ENCODE data around the gene CYGB.

Gene CYGB

DNA sequence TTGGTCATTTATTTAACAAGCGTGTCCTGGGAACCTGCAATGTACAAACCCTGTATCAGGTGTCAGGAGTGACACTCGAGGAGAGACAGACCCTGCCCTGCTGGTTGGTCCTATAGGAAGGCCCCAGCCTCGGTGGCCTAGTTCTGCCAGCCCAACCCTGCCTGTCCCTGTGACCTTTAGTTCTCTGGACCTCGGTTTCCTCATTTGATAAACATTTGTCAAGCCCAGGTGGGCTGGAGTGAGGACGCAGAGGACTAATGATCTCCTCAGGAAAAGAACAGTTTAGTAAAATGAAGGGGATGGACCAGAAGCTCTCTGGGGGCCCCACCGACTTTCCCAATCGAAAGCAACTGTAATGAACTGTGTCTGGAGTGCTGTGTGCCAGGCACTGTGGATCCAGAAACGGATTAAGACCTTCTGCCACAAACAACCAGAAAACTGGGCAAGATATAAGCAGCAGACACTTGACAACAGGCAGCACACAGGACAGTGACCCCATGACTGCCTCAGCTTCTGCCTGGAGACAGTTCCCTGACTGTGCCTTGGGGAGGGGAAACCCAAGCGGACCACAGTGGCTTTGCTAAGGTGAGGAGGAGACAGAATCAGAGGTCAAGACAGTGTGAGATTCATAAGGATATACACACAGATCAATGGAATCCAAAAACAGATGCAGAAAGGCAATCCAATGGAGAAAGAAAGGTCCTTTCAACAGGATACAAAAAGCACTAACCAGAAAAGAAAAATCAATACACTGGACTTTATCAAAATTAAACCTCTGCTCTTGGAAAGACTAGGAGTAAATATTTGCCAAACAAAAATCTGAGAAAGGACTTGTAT is 11.1 kb upstream of the CYGB start:
- no peak for TF ChIP-seq CTCF (IDR thresholded peaks at IDR 0.05; ENCODE audit: extremely low read depth, missing control alignments)
- no peak for DNase-seq (ENCODE audit: low spot score)

- no peak for TF ChIP-seq CTCF (IDR thresholded peaks at IDR 0.05; ENCODE audit: extremely low read depth, missing control alignments)
- no peak for DNase-seq (ENCODE audit: low spot score)
Observed at GRCh38 chr17:76547642-76548202, 10.2 kb upstream of the CYGB start.

GRCh38 chr17:76547183-76547641 is 9.7 kb upstream of the CYGB start:
- peak; percentile 80 for DNase-seq (ENCODE audit: low spot score)
- peak; percentile 47 for TF ChIP-seq CTCF (IDR thresholded peaks at IDR 0.05; ENCODE audit: extremely low read depth, missing control alignments)

DNA sequence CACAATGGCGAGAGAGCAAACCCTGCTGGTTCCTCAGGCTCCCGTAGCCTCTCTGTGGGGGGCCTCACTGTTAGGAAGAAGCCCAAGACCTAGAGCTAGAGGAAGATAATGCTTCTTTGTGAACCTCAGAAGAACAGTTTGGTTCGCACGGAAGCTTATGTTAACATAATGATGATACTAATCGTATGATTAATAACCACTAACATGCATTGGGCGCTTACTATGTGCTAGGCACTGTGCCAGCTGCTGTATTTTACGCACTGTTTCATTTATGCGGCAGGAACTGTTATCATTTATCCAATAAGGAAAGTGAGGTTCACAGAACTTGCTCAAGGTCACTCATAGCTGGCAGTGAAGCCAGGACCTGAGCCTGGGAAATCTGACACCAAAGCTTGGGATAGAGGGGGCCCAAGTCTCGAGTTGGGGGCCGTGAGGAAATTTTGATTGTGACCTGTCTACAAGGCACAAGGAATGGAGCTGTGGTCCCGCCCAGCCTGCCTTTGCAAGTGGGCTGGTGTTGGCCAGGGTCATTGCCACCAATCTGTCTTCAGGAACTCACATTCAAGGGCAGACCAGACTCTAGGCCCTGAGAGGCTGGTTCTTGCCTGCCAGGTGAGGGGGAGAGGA is 9.2 kb upstream of the CYGB start:
- no peak for DNase-seq (ENCODE audit: low spot score)
- TF ChIP-seq CTCF (IDR thresholded peaks at IDR 0.05; ENCODE audit: extremely low read depth, missing control alignments), result no peak

GRCh38 chr17:76545918-76546555 is 8.5 kb upstream of the CYGB start:
- no peak for TF ChIP-seq CTCF (IDR thresholded peaks at IDR 0.05; ENCODE audit: extremely low read depth, missing control alignments)
- DNase-seq (ENCODE audit: low spot score), result no peak

DNA sequence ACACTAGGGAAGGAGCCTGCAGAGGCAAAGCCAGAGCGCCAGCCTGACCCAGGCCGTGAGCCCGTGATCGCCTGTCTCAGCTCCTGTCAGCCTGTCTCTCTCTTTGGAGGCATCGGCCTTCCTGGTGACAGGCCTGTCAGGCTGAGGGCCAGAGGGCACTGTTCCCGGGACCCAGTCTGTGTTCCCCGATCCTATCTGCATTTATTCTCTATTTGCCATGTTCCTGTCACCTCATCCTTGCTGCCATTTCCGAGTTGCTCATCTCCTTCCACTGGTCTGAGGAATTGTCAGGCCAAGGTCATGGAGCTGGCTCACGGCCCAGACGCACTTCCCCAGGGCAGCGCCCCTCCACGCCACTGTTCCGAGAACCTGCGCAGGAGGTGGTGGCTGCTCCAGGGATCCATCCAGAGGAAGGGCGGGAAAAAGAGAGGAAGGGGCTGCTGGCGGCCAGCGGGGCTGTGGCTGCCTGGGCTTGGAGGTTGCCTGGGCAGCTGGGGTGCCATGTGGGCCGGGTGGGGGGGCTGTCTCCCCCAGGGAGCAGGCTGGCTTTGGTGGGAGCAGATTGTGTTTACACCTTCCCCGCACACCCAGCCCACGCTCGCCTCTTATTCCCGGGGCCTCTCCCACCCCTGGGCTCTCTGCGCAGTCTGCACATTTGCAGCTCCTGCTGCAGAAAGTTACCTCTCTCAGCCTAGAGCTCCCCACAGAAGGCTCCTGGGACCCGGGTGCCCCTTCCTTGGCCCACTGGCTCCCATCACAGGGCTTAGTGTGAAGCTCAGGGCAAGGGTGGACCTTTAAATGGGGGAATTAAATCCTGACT is 7.2 kb upstream of the CYGB start:
- DNase-seq (ENCODE audit: low spot score), result no peak
- TF ChIP-seq CTCF (IDR thresholded peaks at IDR 0.05; ENCODE audit: extremely low read depth, missing control alignments), result no peak
